HepG2 (cell line): ENCODE measurements around the gene RANGRF. TPM values are rescaled to one million over a fixed set of nuclear protein-coding genes. Genes with fewer than 3 reads are reported as not detected.

Experiments
- ATRX ChIP-seq: sonication (generic); formaldehyde crosslinking; IDR thresholded peaks from 2 replicates; pipeline ENCODE4 v1.4.0; 2020; ENCODE audit warnings: missing genetic modification reagents, borderline replicate concordance
- BCL3 ChIP-seq: sonication (generic); formaldehyde crosslinking; IDR thresholded peaks from 2 replicates; pipeline ENCODE4 v1.5.1; 2020; ENCODE audit warnings: mild to moderate bottlenecking, missing genetic modification reagents, moderate library complexity
- HES4 ChIP-seq: sonication (generic); formaldehyde crosslinking; IDR thresholded peaks from 2 replicates; pipeline ENCODE4 v1.9.0; 2021; ENCODE audit warnings: mild to moderate bottlenecking, missing genetic modification reagents, borderline replicate concordance
- KDM5A ChIP-seq: fragments of 200-600 bp; sonication (generic); IDR thresholded peaks from 2 replicates; pipeline ENCODE4 v1.7.0; 2018; ENCODE audit warnings: antibody characterized with exemption, mild to moderate bottlenecking, low read length, borderline replicate concordance
- KLF6 ChIP-seq: IDR thresholded peaks from 2 replicates; pipeline ENCODE4 v1.8.0; 2016; ENCODE audit warnings: missing biosample characterization, missing genetic modification reagents
- MYC ChIP-seq: sonication (generic); formaldehyde crosslinking; IDR thresholded peaks from 2 replicates; pipeline ENCODE4 v1.9.0; 2021; ENCODE audit warnings: missing genetic modification reagents, borderline replicate concordance
- POGZ ChIP-seq: sonication (generic); formaldehyde crosslinking; IDR thresholded peaks from 2 replicates; pipeline ENCODE4 v1.4.0; 2020; ENCODE audit warnings: mild to moderate bottlenecking, missing genetic modification reagents
- SIX1 ChIP-seq: sonication (generic); formaldehyde crosslinking; IDR thresholded peaks from 2 replicates; pipeline ENCODE4 v1.4.0; 2020; ENCODE audit warnings: missing genetic modification reagents, borderline replicate concordance
- TP53 ChIP-seq: sonication (generic); formaldehyde crosslinking; conservative IDR thresholded peaks from 2 replicates; pipeline ENCODE4 v1.4.0; 2020; ENCODE audit warnings: missing genetic modification reagents
- ZBTB21 ChIP-seq: sonication (generic); formaldehyde crosslinking; IDR thresholded peaks from 2 replicates; pipeline ENCODE4 v1.4.0; 2020; ENCODE audit warnings: missing genetic modification reagents
- ZBTB7A ChIP-seq: sonication (generic); formaldehyde crosslinking; IDR thresholded peaks from 2 replicates; pipeline ENCODE4 v1.8.0; 2022; ENCODE audit warnings: mild to moderate bottlenecking, missing genetic modification reagents
- ZBTB7B ChIP-seq: sonication (generic); formaldehyde crosslinking; IDR thresholded peaks from 2 replicates; pipeline ENCODE4 v1.4.0; 2020; ENCODE audit warnings: missing genetic modification reagents
- ZNF142 ChIP-seq: sonication (generic); formaldehyde crosslinking; IDR thresholded peaks from 2 replicates; pipeline ENCODE4 v1.4.0; 2020; ENCODE audit warnings: missing genetic modification reagents
- ZNF503 ChIP-seq: sonication (generic); formaldehyde crosslinking; IDR thresholded peaks from 2 replicates; pipeline ENCODE4 v1.4.0; 2020; ENCODE audit warnings: missing genetic modification reagents
- ZNF557 ChIP-seq: sonication (generic); formaldehyde crosslinking; IDR thresholded peaks from 2 replicates; pipeline ENCODE4 v1.4.0; 2020; ENCODE audit warnings: missing genetic modification reagents
- ZNF577 ChIP-seq: sonication (generic); formaldehyde crosslinking; IDR thresholded peaks from 2 replicates; pipeline ENCODE4 v1.4.0; 2020; ENCODE audit warnings: mild to moderate bottlenecking, low read depth, missing genetic modification reagents, borderline replicate concordance
- ZNF766 ChIP-seq: sonication (generic); formaldehyde crosslinking; IDR thresholded peaks from 2 replicates; pipeline ENCODE4 v1.5.0; 2020; ENCODE audit warnings: missing genetic modification reagents, borderline replicate concordance
- ZNF780A ChIP-seq: sonication (generic); formaldehyde crosslinking; IDR thresholded peaks from 2 replicates; pipeline ENCODE4 v1.8.0; 2022; ENCODE audit warnings: mild to moderate bottlenecking, missing genetic modification reagents, moderate library complexity
- ZNF782 ChIP-seq: sonication (generic); formaldehyde crosslinking; IDR thresholded peaks from 2 replicates; pipeline ENCODE4 v1.4.0; 2020; ENCODE audit warnings: missing genetic modification reagents, mild to moderate bottlenecking, borderline replicate concordance
- ZSCAN21 ChIP-seq: sonication (generic); formaldehyde crosslinking; IDR thresholded peaks from 2 replicates; pipeline ENCODE4 v1.8.0; 2022; ENCODE audit warnings: mild to moderate bottlenecking, missing genetic modification reagents, moderate library complexity, borderline replicate concordance
- polyA plus RNA-seq, 8 experiments: library from polyadenylated mRNA; depleted of rRNA in 3 of 8; stranded (reverse) in 7 of 8; unstranded in 1 of 8; fragments of >200 nt; fragmentation: Illumina TruSeq in 4 of 8; extraction: Trizol in 4 of 8; gene quantifications; 2 replicates each; pipeline versions ENCODE4 v1.2.1 to v1.2.3, GENCODE V29; 2011 to 2016; ENCODE audit warnings: low read depth in 4 of 8, missing spikeins in 1 of 8, mixed read lengths in 1 of 8; ENCODE audit not compliant: insufficient read depth in 1 of 8
- total RNA-seq, 5 experiments: library from RNA; depleted of rRNA; stranded (reverse); fragments of >200 nt; fragmentation: Illumina TruSeq; extraction: Trizol; gene quantifications; 2 replicates each; pipeline ENCODE4 v1.2.3, GENCODE V29; 2016; ENCODE audit warnings: low read depth in 1 of 5

RANGRF gene
- total and polyA plus RNA-seq, 2 of the 13 experiments (the other 11 are each of a cell fraction or from before 2014, with no cell fraction given): 18.6 to 40.7 TPM

GRCh38 chr17:8288336-8289102 lies at the start of gene RANGRF (continued):
- TF ChIP-seq ZNF142: peak; percentile 13; the same call in 1 of the 2 replicates
- no peak for TF ChIP-seq ZBTB21
- no peak for TF ChIP-seq ZNF766 (CRISPR knock-in tag)
- TF ChIP-seq BCL3 (CRISPR knock-in tag): 0 out of 2 replicates have a peak, but pooled peaks have one; percentile 69
- no peak for TF ChIP-seq SIX1 (CRISPR knock-in tag)
- no peak for TF ChIP-seq ZSCAN21 (CRISPR knock-in tag)
- peak; percentile 80 for TF ChIP-seq KDM5A
- TF ChIP-seq ZNF557 (CRISPR knock-in tag): no peak
- no peak for TF ChIP-seq ZNF577 (CRISPR knock-in tag)
- TF ChIP-seq ZBTB7B (CRISPR knock-in tag): peak; percentile 40; the same call in 1 of the 2 replicates
- peak; percentile 46; the same call in 1 of the 2 replicates for TF ChIP-seq HES4 (CRISPR knock-in tag)
- TF ChIP-seq ATRX: no peak
- TF ChIP-seq POGZ (CRISPR knock-in tag): 0 out of 2 replicates have a peak, but pooled peaks have one; percentile 16
- TF ChIP-seq ZNF780A: no peak
- TF ChIP-seq ZNF782 (CRISPR knock-in tag): 0 out of 2 replicates have a peak, but pooled peaks have one; percentile 30
- peak; percentile 32 for TF ChIP-seq KLF6
- peak; percentile 83 for TF ChIP-seq ZBTB7A (CRISPR knock-in tag)
- peak; percentile 55; the same call in 1 of the 2 replicates for TF ChIP-seq MYC
- no peak for TF ChIP-seq ZNF503
- TF ChIP-seq TP53 (CRISPR knock-in tag): no peak
